ENCODE results near the gene ERC2. TPM values are rescaled to one million over a fixed set of nuclear protein-coding genes. Genes with fewer than 3 reads are reported as not detected.

The ERC2 gene
- total RNA-seq, 1 donor from 2014 or later, result not detected

GRCh38 chr3:55567121-55567520 is 901.1 kb downstream of the ERC2 start:
- no peak for DNase-seq
- Mint-ChIP-seq H3K36me3 (ENCODE audit: low read depth) (no peaks in the 10 kb centered on the region), H3K4me3 (no peak overlapping the region), H3K9me3 (no peaks in the 10 kb centered on the region), H3K4me1 (peaks cover 2% of the 10 kb centered on the region), H3K27ac (no peak overlapping the region), H3K27me3 (no peaks in the 10 kb centered on the region)
- intact Hi-C loops (cut with micrococcal nuclease), result no loop called here

- Mint-ChIP-seq H3K4me3 (no peak overlapping the region), H3K4me1 (no peaks in the 10 kb centered on the region), H3K9me3 (no peaks in the 10 kb centered on the region), H3K27ac (no peak overlapping the region), H3K27me3 (no peaks in the 10 kb centered on the region), H3K36me3 (ENCODE audit: low read depth) (no peaks in the 10 kb centered on the region)
- no peak for DNase-seq
- intact Hi-C loops (cut with micrococcal nuclease), result no loop called here
Observed at GRCh38 chr3:55565521-55565920, 902.7 kb downstream of the ERC2 start.

GRCh38 chr3:55564726-55565125 is 903.5 kb downstream of the ERC2 start:
- Mint-ChIP-seq H3K4me1 (no peaks in the 10 kb centered on the region), H3K27ac (no peak overlapping the region), H3K4me3 (no peak overlapping the region), H3K36me3 (ENCODE audit: low read depth) (no peaks in the 10 kb centered on the region), H3K27me3 (no peaks in the 10 kb centered on the region), H3K9me3 (no peaks in the 10 kb centered on the region)
- DNase-seq, result no peak
- intact Hi-C loops (cut with micrococcal nuclease), result no loop called here

- no peaks in the 10 kb centered on the region for H3K4me1 Mint-ChIP-seq
- intact Hi-C loops (cut with micrococcal nuclease), result no loop called here
- H3K4me3 Mint-ChIP-seq, result no peak overlapping the region
- no peak for DNase-seq
- H3K27me3 Mint-ChIP-seq, result no peaks in the 10 kb centered on the region
- no peak overlapping the region for H3K27ac Mint-ChIP-seq
- H3K9me3 Mint-ChIP-seq, result no peaks in the 10 kb centered on the region
- no peaks in the 10 kb centered on the region for H3K36me3 Mint-ChIP-seq (ENCODE audit: low read depth)
Observed at GRCh38 chr3:55562700-55563099, 905.6 kb downstream of the ERC2 start.

- Mint-ChIP-seq H3K27me3 (no peaks in the 10 kb centered on the region), H3K4me1 (no peaks in the 10 kb centered on the region), H3K9me3 (no peaks in the 10 kb centered on the region), H3K4me3 (no peak overlapping the region), H3K27ac (no peak overlapping the region), H3K36me3 (ENCODE audit: low read depth) (no peaks in the 10 kb centered on the region)
- intact Hi-C loops (cut with micrococcal nuclease), result no loop called here
- no peak for DNase-seq
Observed at GRCh38 chr3:55559500-55560423, 908.5 kb downstream of the ERC2 start.

- no peaks in the 10 kb centered on the region for H3K9me3 Mint-ChIP-seq
- intact Hi-C loops (cut with micrococcal nuclease), result no loop called here
- H3K4me1 Mint-ChIP-seq, result no peaks in the 10 kb centered on the region
- H3K27me3 Mint-ChIP-seq, result no peaks in the 10 kb centered on the region
- DNase-seq, result no peak
- H3K4me3 Mint-ChIP-seq, result no peak overlapping the region
- no peaks in the 10 kb centered on the region for H3K36me3 Mint-ChIP-seq (ENCODE audit: low read depth)
- H3K27ac Mint-ChIP-seq, result no peak overlapping the region
Observed at GRCh38 chr3:55558316-55558715, 910.0 kb downstream of the ERC2 start.

GRCh38 chr3:55557549-55557948 is 910.7 kb downstream of the ERC2 start:
- intact Hi-C loops (cut with micrococcal nuclease), result no loop called here
- H3K27ac Mint-ChIP-seq, result no peak overlapping the region
- H3K9me3 Mint-ChIP-seq, result no peaks in the 10 kb centered on the region
- H3K36me3 Mint-ChIP-seq (ENCODE audit: low read depth), result no peaks in the 10 kb centered on the region
- no peak for DNase-seq
- no peaks in the 10 kb centered on the region for H3K27me3 Mint-ChIP-seq
- H3K4me3 Mint-ChIP-seq, result no peak overlapping the region
- no peaks in the 10 kb centered on the region for H3K4me1 Mint-ChIP-seq

GRCh38 chr3:55556619-55557537 is 911.4 kb downstream of the ERC2 start:
- Mint-ChIP-seq H3K4me3 (no peak overlapping the region), H3K27me3 (no peaks in the 10 kb centered on the region), H3K36me3 (ENCODE audit: low read depth) (no peaks in the 10 kb centered on the region), H3K27ac (no peak overlapping the region), H3K9me3 (no peaks in the 10 kb centered on the region), H3K4me1 (no peaks in the 10 kb centered on the region)
- intact Hi-C loops (cut with micrococcal nuclease), result no loop called here
- DNase-seq, result no peak

- Mint-ChIP-seq H3K27me3 (no peaks in the 10 kb centered on the region), H3K27ac (no peak overlapping the region), H3K4me3 (no peak overlapping the region), H3K4me1 (no peaks in the 10 kb centered on the region), H3K9me3 (no peaks in the 10 kb centered on the region), H3K36me3 (ENCODE audit: low read depth) (no peaks in the 10 kb centered on the region)
- intact Hi-C loops (cut with micrococcal nuclease), result no loop called here
- DNase-seq, result no peak
Observed at GRCh38 chr3:55555873-55556618, 912.2 kb downstream of the ERC2 start.

GRCh38 chr3:55554634-55555425 is 913.4 kb downstream of the ERC2 start:
- Mint-ChIP-seq H3K27me3 (no peaks in the 10 kb centered on the region), H3K4me3 (no peak overlapping the region), H3K4me1 (no peaks in the 10 kb centered on the region), H3K27ac (no peak overlapping the region), H3K36me3 (ENCODE audit: low read depth) (no peaks in the 10 kb centered on the region), H3K9me3 (no peaks in the 10 kb centered on the region)
- intact Hi-C loops (cut with micrococcal nuclease), result no loop called here
- DNase-seq, result no peak

GRCh38 chr3:55551644-55552043 is 916.6 kb downstream of the ERC2 start:
- DNase-seq, result no peak
- no peaks in the 10 kb centered on the region for H3K9me3 Mint-ChIP-seq
- no peaks in the 10 kb centered on the region for H3K27me3 Mint-ChIP-seq
- H3K36me3 Mint-ChIP-seq (ENCODE audit: low read depth), result no peaks in the 10 kb centered on the region
- intact Hi-C loops (cut with micrococcal nuclease), result no loop called here
- H3K27ac Mint-ChIP-seq, result no peak overlapping the region
- H3K4me1 Mint-ChIP-seq, result no peaks in the 10 kb centered on the region
- no peak overlapping the region for H3K4me3 Mint-ChIP-seq

GRCh38 chr3:55549177-55549576 is 919.1 kb downstream of the ERC2 start:
- Mint-ChIP-seq H3K4me1 (no peaks in the 10 kb centered on the region), H3K4me3 (no peak overlapping the region), H3K27ac (no peak overlapping the region), H3K27me3 (no peaks in the 10 kb centered on the region), H3K36me3 (ENCODE audit: low read depth) (no peaks in the 10 kb centered on the region), H3K9me3 (no peaks in the 10 kb centered on the region)
- intact Hi-C loops (cut with micrococcal nuclease), result no loop called here
- no peak for DNase-seq
